ENCODE results near the gene ESD.
"Not testable (repeated sequence)": the region's sequence is repeated elsewhere in the genome, so short reads cannot be mapped to it uniquely, and the experiment has no call there.

ESD gene

DNA sequence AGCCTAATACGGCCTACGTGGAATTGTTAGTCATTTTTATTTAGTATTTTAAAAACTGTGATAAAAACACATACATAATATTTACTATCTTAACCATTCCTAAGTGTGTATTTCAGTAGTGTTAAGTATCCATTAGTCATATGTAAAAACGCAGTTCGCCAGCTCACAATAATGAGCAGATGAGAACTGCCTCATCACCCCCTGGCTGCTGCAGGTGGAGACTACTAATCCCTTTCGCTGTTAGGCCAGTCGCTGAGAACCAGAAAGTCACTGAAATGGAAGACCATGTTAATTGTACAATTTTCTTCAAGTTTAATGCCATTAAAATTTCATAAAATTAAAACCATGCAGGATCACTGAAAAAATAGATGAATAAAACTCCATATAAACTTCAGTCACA is 1.6 kb downstream of the ESD start:
- DNase-seq (ENCODE audit: low read depth in 2 of 2), result no peak

DNA sequence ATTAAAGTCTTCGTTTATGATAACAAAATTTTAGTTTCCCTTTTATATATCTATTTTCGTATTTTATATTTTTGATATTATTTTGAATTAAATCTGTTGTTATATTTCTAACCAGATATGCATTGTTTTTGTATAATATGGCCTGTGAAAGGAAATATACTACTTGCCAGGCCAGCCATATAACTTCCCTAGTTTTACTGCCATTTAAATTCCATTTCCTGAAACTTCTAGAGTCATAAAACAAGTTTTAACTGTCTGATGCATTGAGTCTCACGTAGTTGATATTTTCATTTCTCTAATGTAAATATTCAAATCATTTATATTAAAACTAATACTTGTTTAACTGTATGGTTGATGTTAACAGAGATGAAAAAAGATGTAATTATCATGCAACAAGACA is 13.5 kb downstream of the ESD start:
- DNase-seq (ENCODE audit: low read depth in 2 of 2), result no peak

DNA sequence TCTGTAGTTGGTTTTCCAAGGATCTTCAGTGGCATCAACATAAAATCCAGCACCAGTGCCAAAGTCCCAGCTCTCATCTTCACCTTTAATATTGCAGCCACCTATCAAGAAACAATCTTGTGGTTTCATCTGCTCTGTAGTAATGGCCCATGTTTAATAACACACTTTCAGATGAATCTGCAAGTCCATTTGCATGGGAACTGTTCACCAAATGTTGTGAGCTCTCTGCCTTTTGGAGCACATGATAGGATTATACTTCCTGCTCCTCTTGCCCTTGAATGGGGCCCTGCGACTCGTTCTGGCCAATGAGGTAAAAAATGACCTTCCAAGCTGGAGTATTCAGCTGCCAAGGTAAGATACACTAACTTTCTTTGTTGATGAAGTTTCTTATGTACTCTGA is 14.3 kb downstream of the ESD start:
- DNase-seq (ENCODE audit: low read depth in 2 of 2), result no peak

DNA sequence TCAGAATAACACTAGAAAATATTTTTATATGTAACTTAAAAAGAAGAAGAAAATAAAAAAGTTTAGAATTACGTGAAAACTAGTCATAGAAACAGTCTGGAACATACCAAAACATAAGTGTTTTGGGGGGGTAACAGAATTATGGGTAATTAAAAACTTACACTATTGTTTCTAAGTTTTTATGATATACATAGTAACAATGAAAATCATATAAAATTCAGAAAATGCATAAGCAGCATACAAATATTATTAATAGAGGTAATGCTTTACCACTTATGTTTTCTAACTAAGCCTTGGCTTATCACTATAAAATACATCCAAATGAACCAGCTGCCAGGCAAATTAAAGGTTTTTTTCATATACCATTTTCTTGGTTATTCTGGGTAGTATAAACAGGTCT is 14.9 kb downstream of the ESD start:
- DNase-seq (ENCODE audit: low read depth in 2 of 2), result no peak

DNA sequence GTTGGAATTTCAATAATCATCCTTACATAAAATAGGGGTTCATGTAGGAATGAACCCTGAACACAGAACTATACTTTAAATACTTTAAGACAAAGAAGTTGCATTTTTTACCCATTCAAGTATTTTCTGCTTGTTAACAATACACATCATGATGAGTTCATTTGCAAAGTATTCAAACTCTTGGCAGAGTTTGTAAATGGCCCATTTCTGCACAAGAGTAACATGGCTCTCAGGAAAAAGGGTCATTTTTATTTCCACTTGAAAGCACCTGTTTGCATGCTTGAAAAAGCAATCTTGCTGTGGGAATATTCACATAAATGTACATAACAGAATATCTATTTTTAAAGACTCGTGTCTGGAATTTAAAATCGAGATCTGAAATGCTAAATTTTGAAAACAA is 18.1 kb downstream of the ESD start:
- DNase-seq (ENCODE audit: low read depth in 2 of 2), result no peak

DNA sequence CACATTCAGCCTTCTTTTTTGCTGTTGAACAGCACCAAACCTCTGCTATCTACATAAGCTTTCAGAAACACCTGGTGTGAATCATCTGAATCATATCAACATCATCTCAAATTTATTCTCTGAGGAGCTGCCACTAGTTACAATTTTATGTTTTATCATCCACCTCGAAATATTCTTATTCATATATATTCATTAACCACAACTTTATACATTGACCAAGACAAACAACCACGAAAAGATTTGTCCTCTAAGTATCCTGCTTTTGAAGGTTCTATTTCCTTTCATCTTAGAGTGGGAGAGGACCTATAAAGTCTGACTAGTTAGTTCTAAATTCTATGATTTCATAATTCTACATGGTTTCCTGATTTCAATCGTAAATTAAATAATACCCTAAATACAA is 18.9 kb downstream of the ESD start:
- no peak for DNase-seq (ENCODE audit: low read depth in 2 of 2)

DNA sequence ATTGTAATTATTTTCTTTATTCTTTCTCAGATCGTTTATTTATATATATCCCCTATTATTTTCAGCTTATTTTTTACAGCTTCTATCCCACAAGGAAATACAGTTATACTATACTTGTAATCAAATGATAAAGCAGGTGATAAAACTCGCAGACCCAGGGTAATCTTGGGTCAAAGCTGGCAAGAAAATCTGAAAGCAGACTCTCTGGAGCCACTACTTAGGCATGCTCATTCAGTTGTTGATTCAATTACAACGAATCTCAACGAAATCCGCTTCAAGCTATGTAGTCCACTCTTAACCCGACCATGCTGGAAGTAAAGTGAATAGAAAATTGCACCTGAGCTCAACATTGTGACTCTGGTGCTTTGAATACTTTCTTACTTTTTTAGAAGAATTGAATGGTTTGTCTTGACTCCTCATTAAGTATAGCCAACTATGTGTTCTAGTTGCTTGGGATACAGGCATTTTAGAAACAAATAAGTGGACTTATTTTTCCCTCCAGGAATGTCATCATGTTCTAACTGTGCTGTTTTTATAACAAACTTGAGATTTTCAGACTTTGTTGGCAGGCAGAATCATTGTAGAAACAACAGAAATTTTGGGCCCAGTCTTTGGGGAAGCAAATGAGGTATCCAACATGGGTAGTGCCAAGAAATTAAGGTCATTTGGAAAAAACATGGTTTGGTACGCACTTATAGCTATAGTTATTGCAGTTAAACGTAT is 21.4 kb downstream of the ESD start:
- no peak for DNase-seq (ENCODE audit: low read depth in 2 of 2)

DNA sequence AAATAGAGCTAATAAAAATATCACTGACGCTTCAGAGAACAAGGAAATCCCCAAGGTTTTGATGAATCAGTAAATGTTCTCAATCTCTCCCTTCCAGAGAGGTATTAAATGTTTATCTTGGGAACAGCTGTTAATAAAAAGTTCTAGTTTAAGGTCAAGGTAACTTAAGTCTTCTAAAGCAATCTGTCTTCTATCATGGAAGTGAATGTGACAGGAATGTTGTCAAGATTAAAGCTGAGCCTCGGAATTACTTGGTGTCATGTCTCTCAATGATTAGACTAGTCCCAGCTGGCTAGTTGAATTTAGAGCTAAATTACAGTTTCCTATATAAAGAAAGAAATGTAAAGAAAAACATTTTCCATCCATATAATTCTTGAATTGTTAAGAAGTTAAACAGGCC is 23.4 kb downstream of the ESD start:
- no peak for DNase-seq (ENCODE audit: low read depth in 2 of 2)

DNA sequence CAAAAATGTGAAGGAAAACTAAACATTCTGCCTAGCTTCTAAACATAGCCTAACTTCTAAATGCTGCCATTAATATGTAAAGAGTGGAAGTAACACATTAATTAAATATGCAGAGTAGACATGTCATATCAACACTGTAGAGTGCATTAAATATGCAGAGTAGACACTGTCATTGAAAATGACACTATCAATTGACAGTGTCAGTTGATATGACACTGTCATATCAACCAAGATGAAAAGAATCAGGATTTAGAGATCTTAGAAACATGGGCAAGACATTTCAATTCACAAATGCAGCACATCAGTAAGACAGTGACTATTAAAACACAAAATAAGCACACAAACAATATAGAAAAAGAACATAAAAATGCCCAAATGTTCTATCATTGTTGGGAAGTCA is 25.3 kb downstream of the ESD start:
- no peak for DNase-seq (ENCODE audit: low read depth in 2 of 2)

DNA sequence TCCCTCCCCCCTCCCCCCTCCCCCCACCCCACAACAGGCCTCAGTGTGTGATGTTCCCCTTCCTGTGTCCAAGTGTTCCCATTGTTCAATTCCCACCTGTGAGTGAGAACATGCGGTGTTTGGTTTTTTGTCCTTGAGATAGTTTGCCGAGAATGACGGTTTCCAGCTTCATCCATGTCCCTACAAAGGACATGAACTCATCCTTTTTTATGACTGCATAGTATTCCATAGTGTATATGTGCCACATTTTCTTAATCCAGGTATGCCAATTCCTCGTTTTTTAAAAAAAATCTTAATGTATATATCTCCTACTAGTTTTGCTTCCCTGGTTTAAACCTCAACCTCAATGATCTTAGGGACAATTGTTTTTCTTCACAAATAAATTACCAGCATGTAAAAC is 27.0 kb downstream of the ESD start:
- DNase-seq (ENCODE audit: low read depth in 2 of 2), result not testable (repeated sequence)

DNA sequence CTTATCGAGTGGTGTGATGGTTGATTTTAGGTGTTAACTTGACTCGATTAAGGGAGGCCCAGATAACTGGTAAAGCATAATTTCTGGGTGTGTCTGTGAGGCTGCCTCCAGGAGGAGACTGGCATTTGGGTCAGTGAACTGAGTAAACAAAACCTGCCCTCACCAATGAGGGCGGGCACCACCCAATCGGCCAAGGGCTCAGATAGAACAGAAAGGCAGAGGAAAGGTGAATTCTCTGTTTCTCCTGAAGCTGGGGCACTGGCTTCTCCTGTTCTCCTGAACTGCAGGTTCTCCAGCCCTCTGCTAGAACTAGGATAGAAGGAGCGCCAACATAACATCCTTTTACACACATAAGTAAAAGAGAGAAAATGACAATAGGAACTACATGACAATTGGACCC is 35.1 kb downstream of the ESD start:
- no peak for DNase-seq (ENCODE audit: low read depth in 2 of 2)

DNA sequence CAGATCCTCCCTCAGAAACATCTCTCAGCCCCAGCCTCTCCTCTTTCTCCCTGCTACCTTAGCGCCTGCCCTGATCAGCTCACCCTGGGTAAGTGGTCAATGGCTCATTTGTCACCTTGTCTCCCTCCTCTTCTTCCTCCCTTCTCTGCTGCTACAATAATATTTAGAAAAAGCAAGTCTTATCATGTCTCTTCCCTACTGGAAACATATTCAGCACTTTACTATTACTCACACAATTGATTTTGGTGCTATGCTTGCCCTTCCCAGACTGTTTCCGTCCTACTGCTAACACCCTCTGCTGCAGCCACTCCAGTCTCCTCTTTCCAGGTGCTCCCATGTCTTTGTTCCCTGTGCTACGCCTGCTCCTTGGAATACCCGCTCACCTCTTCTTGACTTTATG is 35.8 kb downstream of the ESD start:
- no peak for DNase-seq (ENCODE audit: low read depth in 2 of 2)

DNA sequence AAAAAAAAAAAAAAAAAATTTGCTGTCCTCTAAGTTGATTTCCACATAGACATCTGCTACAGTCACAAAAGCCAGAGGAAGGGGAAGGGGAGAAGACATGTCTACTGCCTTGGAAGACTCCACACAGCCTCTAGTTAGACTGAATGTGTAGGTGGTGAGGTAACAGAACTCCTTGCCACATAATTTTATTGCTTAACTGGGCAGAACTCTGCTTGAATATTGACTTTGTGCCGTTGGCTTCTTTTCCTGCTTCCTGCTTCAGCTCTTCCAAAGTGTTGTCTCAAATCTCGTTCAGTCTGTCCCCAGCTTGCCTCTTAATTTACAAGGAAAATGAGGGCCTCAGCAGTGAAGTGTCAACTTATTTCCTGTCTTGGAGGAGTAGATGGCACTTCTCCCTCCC is 37.1 kb downstream of the ESD start:
- no peak for DNase-seq (ENCODE audit: low read depth in 2 of 2)

DNA sequence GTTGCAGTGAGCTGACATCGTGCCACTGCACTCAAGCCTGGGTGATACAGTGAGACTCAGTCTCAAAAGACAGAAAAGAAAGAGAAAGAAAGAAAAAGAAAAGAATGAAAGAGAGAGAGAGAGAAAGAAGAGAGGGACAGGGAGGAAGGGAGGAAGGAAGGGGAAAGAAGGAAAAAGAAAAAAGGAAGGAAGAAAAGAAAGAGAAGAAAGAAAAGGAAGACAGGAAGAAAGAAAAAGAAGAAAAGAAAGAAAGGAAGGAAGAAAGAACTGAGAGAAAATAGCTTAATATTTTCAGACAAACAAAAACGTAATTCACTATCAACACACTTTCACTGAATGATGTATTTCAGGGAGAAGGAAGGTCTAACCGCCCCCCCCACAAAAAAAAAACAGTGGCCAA is 39.3 kb downstream of the ESD start:
- DNase-seq (ENCODE audit: low read depth in 2 of 2), result no peak

DNA sequence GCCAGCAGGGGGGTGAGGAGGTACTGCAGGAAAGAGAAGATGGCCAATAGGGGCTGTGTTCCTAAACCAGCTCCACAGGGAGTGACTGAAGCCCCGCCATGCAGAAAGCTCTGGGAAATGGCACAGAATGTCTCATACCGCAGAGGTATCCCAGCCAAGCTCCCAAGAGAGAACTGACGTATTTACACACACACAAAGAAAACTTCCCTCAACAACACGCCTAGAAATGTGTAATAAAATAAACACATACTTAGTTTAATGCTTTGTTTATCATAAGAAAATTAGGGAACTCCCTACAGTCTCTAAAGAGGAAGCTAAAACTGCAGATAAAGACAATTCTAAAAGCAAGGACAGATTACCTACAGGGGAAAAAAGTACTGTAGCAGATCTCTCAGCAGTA is 40.0 kb downstream of the ESD start:
- no peak for DNase-seq (ENCODE audit: low read depth in 2 of 2)

DNA sequence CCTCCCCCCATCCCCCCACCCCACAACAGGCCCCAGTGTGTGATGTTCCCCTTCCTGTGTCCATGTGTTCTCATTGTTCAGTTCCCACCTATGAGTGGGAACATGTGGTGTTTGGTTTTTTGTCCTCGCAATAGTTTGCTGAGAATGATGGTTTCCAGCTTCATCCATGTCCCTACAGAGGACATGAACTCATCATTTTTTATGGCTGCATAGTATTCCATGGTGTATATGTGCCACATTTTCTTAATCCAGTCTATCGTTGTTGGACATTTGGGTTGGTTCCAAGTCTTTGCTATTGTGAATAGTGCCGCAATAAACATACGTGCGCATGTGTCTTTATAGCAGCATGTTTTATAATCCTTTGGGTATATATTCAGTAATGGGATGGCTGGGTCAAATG is 41.5 kb downstream of the ESD start:
- not testable (repeated sequence) for DNase-seq (ENCODE audit: low read depth in 2 of 2)

DNA sequence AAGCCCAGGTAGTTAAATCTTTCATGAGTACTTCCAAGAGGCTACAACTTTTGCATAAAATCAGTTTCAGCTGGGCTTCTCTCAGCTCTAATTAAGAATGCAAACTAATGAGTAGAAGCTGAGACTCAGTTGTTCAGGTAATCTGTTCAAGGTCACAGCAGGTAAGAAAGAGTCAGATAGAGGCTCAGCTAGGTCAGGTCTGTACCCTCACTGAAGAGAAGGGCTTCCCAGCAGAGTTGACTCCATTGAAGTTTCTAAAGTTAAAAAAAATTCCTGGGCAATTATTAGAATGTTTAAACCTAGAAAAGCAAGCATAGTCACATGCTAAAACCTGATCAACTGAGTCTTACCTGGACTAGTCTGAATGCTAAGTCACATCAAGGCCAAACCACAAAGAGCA is 42.1 kb downstream of the ESD start:
- DNase-seq (ENCODE audit: low read depth in 2 of 2), result no peak

DNA sequence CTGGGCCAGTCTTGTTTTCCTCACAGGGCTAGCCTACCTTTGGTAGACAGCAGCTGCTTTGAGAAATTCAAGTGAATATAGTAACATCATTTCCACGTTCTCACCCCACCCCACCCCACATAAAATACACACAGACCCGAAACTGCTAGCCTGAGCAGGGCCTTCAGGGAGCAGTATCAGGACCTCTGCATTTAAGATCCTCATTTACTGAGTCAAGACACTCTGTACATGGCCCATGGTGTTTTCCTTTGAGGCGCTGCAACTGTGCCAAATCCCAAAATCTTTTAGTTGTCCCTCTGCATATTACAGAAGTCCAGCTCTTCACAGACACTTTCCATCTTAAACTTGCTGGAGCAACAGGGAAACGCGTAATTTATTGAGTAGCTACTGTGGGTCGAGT is 43.0 kb downstream of the ESD start:
- DNase-seq (ENCODE audit: low read depth in 2 of 2), result no peak

DNA sequence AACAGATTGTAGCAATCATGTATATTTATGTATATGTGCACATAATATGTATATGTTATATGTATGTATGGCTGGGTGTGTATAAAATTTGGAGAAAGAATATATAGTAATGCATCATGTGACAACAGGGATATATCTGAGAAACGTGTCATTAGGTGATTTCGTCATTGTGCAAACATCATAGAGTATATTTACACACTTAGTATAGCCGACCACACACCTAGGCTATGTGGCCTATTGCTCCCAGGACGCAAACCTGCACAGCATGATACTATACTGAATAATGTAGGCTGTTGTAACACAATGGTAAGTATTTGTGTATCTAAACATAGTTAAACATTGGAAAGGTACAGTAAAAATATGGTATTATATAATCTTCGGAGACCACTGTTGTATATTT is 43.8 kb downstream of the ESD start:
- no peak for DNase-seq (ENCODE audit: low read depth in 2 of 2)

DNA sequence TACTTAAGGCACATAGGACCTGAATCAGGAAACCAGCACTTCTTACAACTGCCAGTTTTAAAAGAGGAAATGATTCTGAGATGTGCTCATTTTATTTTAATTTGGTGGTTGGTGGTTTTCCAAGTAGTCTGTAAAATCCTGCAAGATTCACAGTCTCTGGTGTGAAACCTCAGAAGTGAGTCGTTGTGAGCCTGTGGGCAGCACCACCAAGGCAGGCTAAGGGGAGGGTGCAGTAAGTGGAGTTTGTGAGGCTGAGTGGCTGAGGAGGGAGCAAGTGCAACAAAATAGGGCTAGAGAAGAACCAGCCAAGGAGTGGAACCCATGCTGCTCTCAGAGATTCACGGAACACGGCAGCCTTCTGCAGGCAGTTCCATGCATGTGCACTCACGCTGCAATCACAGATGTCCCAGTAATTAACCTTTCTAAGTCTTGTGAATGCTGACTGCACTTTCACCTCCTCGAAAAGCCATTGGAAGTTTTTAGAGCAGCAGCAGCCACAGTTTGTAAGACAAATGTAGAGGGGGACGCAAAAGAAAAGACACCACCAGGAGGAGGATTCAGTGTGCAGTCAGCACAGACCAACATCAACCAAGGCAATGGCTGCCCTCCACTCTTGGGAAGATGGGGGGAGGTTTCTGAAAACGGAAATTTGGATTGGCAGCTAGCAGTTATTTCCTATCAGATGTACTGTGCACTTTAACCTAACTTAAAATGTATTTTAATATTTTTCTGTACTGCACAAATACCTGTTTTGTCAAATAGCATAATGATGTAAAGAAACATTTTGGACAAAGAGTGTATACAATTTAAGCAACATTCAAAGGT is 44.9 kb downstream of the ESD start:
- DNase-seq (ENCODE audit: low read depth in 2 of 2), result peak; percentile 16 to 30

DNA sequence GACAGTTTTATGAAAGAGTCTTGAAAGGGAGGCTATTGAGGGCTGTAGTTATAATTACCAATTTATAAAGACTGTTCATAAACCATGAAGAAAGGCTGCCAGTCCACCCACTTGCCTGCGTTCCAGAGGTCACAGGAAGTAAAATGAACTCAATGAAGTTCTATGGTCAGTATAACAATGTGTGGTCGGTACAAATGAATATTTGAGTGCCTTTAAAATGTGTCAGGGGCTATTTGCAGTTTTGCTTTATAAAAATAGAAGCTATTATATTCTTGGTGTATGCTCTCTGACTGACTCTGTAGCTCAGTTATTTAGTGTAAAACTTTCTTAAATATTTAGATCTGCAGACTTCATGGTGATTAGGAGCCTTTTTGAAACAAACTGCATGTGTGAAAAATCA is 47.0 kb downstream of the ESD start:
- no peak for DNase-seq (ENCODE audit: low read depth in 2 of 2)

DNA sequence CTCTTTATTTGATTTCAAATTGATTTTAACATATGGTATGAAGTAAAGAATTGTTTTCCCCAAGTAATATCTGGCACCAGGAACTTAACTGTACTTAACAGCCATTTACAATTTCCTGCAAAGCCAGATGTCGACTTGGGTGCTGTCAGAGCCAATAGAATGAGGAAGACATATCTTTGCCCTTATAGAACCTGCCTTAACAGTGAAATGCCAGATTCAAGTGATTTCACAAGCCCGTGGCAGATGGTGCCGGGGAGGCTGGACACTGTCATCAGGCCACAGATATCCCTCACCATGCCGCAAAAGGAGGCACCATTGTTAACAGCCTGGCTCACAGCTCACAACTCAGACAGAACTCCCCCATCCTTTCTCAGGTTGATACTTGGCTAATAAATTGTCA is 48.7 kb downstream of the ESD start:
- DNase-seq (ENCODE audit: low read depth in 2 of 2), result no peak

DNA sequence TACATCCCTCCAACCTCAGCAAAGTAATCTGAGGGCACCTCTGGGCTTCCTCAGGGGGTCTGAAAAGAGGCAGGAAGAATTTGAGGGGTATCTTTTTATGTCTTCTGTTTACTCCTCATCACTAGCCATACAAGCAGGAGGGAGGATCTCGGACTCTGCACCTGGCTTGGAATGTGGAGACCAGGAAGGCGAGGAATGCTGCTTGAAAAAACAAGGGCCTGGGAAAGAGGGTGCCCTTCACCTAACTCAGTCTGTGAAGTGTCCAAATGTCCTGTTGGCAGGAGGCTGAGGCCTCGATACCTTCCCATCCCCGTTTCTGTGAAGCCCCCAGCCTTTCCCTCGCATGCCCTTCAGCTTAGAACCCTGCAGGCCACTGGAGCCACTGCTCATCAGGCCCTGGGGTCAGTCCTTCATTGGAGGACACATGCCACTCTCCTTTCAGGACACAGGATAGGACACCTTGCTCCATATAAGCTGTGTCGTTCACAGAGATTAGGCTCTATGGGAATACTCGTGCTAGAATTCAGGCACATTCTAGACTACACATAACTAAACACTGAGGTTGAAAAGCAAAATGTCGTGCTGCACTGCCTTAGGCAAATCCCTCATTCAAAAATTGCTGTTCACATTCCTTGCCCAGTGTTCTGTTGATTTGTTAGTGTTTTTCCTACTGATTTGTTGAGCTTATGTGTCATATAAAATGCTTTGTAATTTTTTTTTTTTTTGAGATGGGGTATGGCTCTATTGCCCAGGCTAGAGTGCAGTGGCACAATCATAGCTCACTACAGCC is 49.7 kb downstream of the ESD start:
- DNase-seq (ENCODE audit: low read depth in 2 of 2), result no peak

All from activated CD4-positive, alpha-beta T cell treated with anti-CD3 and anti-CD28 coated beads for 24 hours (primary cell).